HG03196 (cell line): Measurements from ENCODE around the gene PTPRD.

ENCODE experiments used
- ATAC-seq: cut with Tn5 transposase; IDR thresholded peaks from one replicate; pipeline ENCODE4 v1.9.1; 2021; ENCODE audit not compliant: unreplicated experiment

The PTPRD gene

DNA sequence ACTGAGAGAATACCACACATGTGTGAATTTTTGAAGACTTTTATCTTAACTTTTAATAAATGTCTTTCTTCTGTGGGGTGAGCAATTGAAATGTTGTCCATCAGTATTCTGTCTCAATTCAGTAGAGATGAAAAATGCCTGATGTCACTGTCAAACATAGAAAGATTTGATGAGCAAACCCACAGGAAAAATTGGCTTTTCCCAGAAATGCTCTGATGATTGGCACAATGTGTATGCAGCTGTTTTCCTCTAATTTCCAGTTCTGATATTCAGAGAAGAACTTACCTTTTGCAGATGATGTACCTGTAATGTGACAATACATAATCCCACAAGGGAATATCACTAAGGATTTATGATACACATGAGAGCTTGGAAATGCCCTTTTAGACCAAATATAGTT is 340.0 kb downstream of the PTPRD start:
- no peak for ATAC-seq

DNA sequence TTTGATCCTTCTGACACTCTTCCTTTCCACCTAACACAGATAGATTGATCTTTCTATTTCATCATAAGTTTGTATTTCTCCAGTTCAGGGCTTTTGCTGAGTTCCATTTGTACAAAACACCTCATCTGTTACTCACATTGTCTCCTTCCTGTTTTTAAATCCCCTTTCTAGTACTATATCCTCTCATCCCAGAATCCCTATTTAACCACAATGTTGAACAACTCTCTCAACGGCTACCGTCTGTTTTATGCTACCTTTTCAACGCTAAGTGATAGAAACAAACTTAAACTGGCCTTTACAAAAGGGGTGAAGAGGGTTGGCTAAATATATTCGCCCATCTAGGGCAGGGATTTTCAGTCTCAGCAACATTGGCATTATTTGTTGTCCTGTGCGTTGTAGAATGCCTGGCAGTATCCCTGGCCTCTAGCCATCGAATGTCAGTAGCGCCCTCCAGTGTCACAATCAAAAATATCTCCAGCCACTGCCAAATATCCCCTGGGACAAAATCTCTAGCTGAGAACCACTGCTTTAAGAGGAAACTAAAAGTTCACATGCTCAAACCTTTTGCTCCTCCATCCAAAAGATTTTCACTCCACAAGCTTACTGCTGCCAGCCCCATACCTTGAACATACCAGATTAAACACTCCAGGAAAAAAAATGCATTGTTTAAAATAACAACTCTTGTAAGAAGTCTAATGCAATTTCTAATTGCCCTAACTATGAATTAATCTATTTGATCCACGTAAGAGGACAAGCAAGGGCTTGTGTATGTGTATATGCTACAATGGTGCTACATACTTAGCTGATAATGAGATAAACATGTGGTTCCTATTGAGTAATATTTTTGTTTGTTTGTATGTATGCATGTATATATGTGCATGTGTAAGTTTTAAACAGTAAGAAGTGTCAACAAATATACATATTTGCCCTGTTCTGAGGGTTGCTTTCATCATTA is 344.0 kb downstream of the PTPRD start:
- peak; percentile 71 for ATAC-seq

DNA sequence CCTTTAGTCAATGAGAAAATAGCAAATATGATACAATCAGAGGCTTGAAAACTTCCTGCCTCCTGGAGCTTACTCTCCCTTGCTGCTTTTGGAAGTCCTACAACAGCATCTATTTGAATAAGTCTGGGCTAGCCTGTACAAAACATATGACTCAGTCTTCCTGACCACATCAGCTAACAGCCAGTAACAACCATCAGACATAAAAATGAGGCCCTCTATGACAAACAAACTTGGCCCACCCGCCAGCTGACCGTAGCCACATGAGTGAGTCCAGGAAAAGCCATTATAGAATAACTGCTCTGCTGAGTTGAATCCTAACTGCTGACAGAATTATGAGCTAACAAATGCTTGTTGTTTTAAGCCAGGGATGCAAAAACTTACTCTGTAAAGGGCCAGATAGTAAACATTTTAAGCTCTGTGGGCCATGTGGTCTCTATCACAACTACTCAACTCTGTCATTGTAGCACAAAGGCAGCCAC is 347.6 kb downstream of the PTPRD start:
- no peak for ATAC-seq

DNA sequence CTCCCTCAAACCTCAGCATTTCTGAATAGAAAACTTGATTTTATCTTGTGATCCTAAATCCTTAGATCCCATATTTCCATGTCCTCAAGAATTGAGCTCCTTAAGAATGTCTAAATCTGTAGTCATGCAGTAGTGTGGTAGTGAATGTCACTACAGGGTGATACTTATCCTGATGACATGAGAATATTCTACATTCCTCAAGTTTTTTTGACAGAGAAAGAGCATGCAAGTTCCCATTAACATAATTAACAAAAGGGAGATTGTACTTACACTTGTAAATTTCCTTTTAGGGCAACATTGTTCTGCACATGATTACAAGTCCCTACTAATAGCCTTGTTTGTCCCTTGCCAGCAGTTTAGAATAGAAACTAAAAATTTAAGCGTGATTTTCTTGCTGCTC is 352.3 kb downstream of the PTPRD start:
- ATAC-seq = no peak

DNA sequence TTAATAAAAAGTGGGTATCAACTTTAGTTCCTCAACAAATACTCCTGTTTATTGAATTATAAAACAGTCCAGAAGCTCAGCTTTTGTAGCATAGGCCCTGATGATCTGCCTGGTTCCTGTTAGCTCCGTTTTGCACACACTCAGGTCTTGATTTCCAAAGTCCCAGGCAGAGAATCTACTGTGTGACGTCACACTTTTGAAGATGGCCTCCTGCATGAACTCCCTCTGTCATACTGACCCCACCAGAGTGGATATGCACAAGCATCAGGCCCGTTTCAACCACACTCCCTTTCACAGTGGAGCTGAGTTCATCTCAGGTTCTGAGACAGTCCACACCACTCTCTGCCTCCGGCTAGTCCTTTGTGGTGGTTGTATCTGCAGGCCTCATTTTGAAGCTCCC is 353.1 kb downstream of the PTPRD start:
- no peak for ATAC-seq

DNA sequence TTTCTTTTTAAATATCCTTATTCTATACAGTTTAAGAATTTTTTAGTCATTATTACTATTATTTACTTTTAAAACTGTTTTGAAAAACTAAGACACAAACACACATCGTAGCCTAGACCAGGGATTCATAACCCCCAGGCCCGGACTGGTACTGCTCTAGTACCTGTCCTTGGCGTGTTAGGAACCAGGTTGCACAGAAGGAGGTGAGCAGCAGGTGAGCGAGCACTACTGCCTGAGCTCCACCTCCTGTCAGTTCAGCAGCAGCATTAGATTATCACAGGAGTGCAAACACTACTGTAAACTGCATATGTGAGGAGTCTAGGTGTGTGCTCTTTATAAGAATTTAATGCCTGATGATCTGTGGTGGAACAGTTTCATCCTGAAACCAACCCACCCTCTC is 357.0 kb downstream of the PTPRD start:
- no peak for ATAC-seq

DNA sequence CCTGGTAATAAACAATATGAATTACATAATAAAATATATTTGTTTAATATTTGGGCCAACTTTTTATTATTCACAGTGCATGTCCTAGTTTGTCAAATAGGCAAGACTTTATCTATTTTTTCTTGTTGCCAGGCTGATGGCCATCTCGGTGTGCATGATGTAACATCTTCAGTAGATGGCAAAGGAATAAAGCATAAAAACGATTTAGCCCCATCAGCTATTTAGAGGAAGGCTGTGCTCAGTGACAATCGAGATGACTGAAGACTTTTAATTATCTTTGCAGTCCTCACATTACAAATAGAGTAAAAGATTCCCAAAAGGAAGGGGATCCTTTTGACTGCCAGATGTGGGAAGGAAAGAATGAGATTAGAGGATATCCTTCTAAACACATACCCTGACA is 358.5 kb downstream of the PTPRD start:
- no peak for ATAC-seq

DNA sequence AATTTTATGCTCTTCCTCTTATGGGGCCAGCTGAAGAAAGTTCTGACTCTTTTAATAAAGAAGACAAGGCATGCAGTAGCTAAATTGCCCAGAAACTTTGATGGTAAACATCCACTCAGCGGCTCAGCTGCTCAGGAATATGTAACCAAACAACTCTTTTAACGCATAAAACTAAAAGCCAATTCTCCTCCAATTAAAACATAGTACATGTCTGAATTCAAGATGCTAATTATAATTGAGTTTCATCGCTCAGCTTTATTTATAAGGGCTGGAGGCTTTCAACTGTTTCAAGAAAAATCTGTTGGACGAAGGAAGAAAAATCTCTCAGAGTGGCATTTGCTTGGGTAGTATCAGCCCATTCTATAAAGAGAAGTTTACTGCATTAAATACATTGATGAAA is 359.5 kb downstream of the PTPRD start:
- no peak for ATAC-seq

DNA sequence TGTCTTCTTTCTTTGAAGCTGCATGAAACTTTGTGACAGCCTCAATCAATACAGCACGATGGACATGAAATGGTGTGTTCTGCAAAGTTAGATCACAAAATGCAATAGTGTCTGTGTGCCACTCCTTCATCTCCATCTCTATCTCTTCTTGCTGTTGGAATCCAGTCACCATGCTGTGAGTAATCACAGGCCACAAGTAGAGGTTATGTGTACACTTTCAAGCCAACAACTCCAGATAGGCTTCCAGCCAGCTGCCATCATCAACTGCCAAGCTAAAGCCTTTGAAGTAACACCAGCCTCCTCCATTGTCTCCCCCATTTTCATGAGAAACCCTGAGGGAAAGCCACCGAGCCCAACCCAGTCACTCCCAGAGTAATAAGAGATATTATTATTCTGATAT is 360.6 kb downstream of the PTPRD start:
- ATAC-seq = no peak

DNA sequence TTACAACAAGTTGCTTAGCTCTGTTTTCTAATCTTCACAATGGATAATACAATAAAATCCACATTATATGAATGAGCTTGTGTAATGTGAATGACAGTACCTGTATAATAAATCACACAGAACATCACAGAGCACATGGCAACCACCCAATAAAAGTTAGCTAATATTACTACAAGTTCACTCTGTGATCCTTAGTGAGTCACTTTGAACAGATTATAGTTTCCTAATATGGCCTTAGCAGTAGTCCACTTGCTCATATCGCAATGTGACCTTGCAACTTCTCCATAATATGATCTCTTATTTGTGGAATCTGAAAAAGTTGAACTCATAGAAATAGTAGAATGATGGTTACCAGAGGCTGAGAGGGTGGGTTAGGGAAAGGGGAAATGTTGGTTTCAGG is 361.3 kb downstream of the PTPRD start:
- no peak for ATAC-seq

DNA sequence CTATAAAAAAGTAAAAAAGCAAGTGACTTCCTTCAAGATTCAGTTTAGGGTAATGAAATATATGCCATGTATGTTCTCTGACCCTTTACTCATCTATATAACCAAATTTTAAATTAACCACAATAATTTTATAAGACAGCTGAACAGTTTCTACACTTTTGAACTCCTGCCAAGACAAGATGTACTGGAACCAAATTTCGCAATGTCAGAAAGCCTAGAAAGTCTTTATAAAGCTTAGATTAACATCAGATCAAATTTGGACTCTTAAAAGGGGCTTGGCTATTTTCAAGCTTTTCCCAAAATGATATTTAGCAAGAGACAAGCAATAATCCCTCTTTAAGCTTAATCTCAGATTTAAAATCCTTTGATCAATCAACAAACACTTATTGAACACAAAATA is 362.6 kb downstream of the PTPRD start:
- no peak for ATAC-seq

DNA sequence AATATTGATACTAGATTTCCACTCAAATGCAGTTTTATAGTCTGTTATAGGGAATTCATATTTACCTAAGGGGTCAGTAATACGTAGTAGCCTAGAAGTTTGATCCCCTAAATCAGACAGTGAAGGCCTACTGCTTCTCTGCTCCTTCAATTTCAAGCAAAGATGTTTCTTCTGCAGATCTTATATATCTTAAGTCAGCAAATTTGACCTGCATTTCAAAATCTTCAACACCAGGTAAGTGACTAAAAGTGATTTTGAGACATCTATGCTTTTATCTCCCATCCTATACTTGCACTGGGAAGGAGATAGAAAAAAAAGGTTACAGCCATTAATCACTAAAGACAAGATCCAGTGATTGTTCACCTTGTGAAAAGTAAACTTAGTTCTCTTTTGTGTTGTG is 363.9 kb downstream of the PTPRD start:
- no peak for ATAC-seq

DNA sequence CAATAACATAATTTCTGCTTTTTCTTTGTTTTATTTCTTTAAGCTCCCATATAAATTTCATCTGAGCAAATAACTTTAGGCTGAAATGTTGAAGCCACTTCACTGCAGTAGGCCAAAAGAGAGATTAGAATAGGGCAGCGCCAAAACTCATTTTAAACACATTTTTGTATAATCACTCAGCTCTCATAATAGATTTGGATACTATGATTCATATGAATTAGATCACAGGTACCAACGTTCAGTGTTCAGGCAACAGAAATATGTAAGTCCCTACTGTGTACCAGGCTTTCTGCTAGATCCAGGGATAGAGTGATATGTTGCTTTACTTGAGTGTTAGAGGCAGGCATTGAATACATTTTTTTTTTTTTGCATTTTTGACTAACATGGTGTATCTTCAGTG is 370.5 kb downstream of the PTPRD start:
- no peak for ATAC-seq

DNA sequence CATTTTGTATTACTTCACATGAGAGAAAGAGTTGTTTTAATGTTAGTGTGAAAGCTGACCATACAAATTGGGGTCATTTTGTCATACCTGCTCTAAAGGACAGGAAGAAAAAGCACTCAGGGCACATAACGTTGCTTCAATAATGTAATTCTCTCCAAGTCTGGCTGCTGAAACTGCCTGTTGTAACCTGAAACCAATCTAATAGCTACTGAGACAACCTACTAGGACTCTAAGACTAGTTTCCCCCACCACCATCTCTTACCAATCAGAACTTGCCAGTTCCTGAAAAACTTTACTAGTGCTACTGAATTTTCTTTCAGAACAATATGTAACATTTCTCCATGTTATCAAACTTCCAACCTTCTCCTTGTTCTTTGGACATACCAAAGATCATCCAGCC is 374.7 kb downstream of the PTPRD start:
- no peak for ATAC-seq

DNA sequence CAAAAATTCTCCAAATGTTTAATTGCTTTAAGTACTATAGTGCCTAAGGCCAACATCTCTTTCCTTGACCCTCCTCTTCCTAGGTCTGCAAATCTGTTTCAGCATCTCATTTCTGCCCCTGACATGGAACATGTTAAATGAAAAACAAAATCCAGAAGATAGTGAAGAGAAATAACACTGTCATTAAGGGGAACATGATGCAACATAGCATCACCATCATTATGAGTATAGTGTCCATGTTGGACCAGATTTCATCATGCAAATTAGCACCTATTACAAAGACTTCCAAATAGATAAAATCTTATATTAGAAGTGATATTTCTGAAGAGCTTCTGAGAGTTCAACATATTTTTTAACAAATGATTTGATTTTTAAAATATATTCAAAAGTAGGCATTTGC is 375.2 kb downstream of the PTPRD start:
- no peak for ATAC-seq

DNA sequence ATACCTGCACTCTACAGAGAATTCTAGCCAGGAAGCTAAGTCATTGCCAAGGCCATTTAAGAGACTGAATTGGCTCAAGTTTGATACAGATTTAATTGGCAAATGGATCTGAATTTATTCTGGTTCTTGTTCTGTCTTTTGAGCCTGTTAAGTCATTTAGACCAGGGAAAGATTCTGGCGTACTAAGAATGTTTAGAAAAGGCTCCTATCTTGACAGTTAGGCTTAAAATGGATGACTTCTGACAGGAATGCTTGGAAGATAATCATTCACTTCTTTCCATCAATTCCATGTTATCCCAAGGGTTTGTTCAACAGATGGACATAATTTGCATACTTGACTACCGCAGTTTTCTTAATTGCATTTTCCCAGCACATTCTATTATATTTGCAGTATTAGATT is 376.6 kb downstream of the PTPRD start:
- no peak for ATAC-seq

DNA sequence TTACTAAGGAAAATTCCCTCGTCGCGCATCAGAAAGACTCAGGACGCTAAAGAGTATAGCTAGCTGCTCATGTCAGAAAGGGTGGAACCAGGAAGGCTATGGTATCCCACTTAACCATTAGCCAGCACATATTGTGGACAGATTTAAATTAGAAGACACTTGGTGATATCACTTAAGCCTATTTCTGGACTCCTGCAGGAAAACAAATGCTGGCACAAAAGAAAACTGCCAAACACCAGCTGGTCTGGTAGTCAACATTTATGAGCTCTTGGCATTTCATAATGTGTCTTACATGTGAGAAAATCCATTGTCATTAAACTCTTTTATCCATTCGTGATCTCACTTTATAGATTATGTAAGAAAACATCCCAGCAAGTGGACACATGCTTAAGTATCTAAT is 377.4 kb downstream of the PTPRD start:
- no peak for ATAC-seq

DNA sequence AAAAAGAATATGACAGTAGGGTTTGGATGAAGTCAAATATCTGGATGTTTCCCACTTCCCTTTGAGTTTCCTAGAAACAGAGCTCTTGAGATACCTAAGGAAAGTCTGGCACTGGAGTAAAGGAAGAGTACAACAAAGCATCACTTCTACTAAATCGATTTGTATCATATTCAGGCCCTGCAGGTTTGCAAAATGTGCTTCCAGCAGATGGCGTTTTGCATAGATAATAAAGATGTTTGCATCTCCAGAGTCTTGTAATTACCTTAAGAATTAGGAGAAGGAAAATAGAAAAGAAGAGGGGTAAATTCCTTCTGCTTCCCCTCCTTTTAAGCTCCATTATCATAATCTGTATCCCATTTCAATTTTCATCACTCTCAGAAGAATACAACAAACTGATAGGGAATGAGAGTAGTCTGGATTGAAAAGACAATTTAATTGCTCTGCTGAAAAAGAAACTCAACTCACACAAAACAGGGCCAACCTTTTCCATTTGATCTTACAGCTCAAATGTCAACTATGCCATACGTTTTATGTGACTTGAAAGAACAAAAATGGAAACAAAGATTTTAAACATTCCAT is 380.4 kb downstream of the PTPRD start:
- ATAC-seq = no peak

DNA sequence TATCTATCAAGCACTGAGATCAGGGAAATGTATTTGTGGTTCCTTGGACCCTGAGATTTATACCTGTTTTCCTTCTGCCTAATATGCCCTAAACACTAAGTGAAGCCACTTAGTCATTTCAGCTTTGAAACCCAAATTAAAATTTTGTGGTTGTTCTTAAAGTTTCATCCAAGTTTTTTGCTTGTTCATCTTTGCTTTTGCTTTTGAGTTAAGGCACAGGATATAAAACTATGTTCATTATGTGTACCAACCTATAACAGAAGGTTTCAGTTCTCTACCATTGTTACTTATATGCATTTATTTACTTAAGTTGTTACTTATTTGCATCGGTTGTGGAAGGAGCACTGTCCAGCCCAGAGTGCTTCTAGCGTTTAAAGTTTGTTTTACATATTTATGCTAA is 382.3 kb downstream of the PTPRD start:
- ATAC-seq = peak; percentile 90

DNA sequence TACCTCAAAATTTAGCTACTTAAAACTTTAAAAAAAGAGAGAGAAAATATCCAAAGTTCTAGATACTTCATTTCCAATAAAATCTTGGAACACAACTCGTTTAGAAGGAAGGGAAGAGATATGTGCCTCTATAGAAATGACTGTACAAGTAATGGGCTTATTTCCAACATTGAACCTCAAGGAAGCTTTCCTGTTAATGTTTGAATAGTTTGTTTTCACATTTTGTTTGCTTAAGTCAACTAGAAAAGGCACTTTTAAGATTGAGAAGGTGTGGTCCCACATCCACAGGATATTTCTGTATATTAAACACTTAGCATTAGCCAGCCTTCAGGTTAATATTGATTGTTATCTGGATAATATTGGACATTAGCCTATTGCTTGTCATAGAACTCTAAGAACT is 384.7 kb downstream of the PTPRD start:
- ATAC-seq = no peak

DNA sequence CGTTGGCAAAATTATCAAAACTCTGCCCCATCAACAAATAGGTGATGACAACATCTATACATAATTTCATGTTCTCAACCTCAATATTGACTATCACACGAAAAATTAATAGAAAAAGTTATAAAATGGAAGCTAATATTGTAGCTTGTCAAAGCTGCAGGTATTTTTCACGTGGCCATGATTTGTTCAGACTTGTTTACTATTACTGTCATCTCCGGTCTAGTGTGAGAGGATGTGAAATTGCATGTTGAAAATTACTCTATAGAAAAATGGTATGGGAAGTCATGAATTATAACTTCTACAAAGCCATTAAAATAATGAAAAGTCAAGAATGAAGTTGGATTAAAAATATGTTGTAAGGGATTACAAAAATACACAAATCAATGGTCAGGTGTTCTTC is 385.8 kb downstream of the PTPRD start:
- ATAC-seq = no peak

DNA sequence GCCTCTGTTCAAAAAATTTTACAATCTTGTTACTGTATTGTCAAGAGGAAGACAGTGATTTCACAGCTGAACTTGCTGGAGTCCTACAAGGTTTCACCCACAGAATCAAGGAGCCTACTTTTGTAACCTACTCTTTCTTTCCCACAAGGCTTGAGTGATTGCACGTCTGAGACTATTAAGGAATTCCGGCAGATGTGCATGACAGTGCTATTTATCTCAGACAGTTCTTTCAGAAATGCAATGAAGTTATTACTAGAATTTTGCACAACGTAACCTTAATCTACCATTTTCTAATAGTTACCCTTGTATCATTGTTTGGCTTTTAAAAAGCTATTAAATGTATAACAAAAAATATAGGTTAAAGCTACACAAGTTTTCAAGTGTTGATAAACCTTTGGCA is 400.1 kb downstream of the PTPRD start:
- ATAC-seq = no peak

DNA sequence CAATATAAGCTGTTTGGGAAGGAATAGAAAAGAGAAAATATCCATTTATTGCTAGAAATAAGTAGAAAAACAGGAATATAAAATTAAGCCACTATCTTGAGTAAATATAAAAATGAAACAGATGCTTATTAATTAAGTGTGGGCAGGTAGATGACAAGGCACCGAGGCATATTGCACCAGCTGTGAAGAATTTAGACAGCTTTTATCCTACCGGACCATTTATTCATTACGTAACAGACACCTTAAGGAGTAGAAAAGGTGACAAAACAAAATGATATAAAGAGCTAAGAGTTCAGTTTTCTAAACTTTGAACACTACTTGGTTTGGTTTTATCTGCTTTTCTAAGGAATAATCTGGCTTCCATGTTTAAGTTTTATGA is 404.1 kb downstream of the PTPRD start:
- no peak for ATAC-seq
